Measurements from ENCODE around the gene LGR6. TPM values are rescaled to one million over a fixed set of nuclear protein-coding genes. Genes with fewer than 3 reads are reported as not detected.

LGR6 gene
- polyA plus RNA-seq, 3 donors = not detected

- Histone ChIP-seq H3K4me2 (replicated peaks; ENCODE audit: extremely low read depth, low read length, poor library complexity, severe bottlenecking) (no peak overlapping the region), H4K20me1 (ENCODE audit: insufficient read depth, low read length) (no peaks in the 10 kb centered on the region), H3K9ac (ENCODE audit: insufficient read depth, low read length, poor library complexity, severe bottlenecking) (no peak overlapping the region), H3K4me3 (replicated peaks in 1 of 3; ENCODE audit: low read depth in 2 of 3, low read length in 3 of 3) (no peak overlapping the region), H3K36me3 (replicated peaks in 1 of 2; ENCODE audit: control insufficient read depth in 1 of 2, insufficient read depth in 2 of 2, low read length in 2 of 2) (no peaks in the 10 kb centered on the region), H3K9me3 (replicated peaks in 1 of 2; ENCODE audit: control insufficient read depth in 1 of 2, insufficient read depth in 1 of 2, low read length in 2 of 2) (no peaks in the 10 kb centered on the region), H2AFZ (ENCODE audit: insufficient read depth, low read depth, low read length, poor library complexity, severe bottlenecking) (no peak overlapping the region), H3K79me2 (ENCODE audit: insufficient read depth, low read length) (no peaks in the 10 kb centered on the region), H3K27me3 (ENCODE audit: control insufficient read depth in 2 of 2, insufficient read depth in 2 of 2, low read length in 2 of 2) (no peaks in the 10 kb centered on the region), H3K27ac (ENCODE audit: low read depth in 1 of 2, low read length in 2 of 2) (no peak overlapping the region), H3K4me1 (ENCODE audit: control insufficient read depth in 1 of 2, insufficient read depth in 2 of 2, low read length in 2 of 2) (no peaks in the 10 kb centered on the region)
- Mint-ChIP-seq H3K27ac (no peak overlapping the region), H3K27me3 (ENCODE audit: low read depth in 3 of 3) (peaks cover 9 to 27% (median 18%) of the 10 kb centered on the region in 3 donors), H3K9me3 (no peaks in the 10 kb centered on the region), H3K4me3 (no peak overlapping the region), H3K36me3 (no peaks in the 10 kb centered on the region), H3K4me1 (peaks cover 2% of the 10 kb centered on the region)
- intact Hi-C loops (cut with micrococcal nuclease) = loop anchor here in 1 of 2 donors (2.0 to 10.0 kb wide), 2 partner anchors 128 to 532 kb away; no protein-coding TSS in a partner anchor
- 76% methylated on average over 6 of the region's 8 CpGs for WGBS (ENCODE audit: insufficient coverage)
- DNase-seq = no peak
- no peak for TF ChIP-seq CTCF (IDR thresholded peaks at IDR 0.05)
Measured at GRCh38 chr1:202187041-202187671, 6.4 kb upstream of the LGR6 start.

GRCh38 chr1:202187697-202188407 is 5.7 kb upstream of the LGR6 start:
- peaks cover 0 to 1% of the 10 kb centered on the region in 2 donors for H3K27me3 ChIP-seq (ENCODE audit: control insufficient read depth in 2 of 2, insufficient read depth in 2 of 2, low read length in 2 of 2)
- TF ChIP-seq CTCF (IDR thresholded peaks at IDR 0.05) = no peak
- intact Hi-C loops (cut with micrococcal nuclease) = loop anchor here in 1 of 2 donors (2.0 to 10.0 kb wide), 2 partner anchors 127 to 531 kb away; no protein-coding TSS in a partner anchor
- no peak overlapping the region for H3K27ac ChIP-seq (ENCODE audit: low read depth in 1 of 2, low read length in 2 of 2)
- no peak overlapping the region for H3K4me3 ChIP-seq (replicated peaks in 1 of 3; ENCODE audit: low read depth in 2 of 3, low read length in 3 of 3)
- 76% methylated on average over 6 of the region's 8 CpGs for WGBS (ENCODE audit: insufficient coverage)
- H3K27me3 Mint-ChIP-seq (ENCODE audit: low read depth in 3 of 3) = peaks cover 14 to 34% (median 18%) of the 10 kb centered on the region in 3 donors
- no peaks in the 10 kb centered on the region for H3K9me3 ChIP-seq (replicated peaks in 1 of 2; ENCODE audit: control insufficient read depth in 1 of 2, insufficient read depth in 1 of 2, low read length in 2 of 2)
- H3K9me3 Mint-ChIP-seq = peaks cover 0 to 2% (median 0%) of the 10 kb centered on the region in 7 donors
- no peaks in the 10 kb centered on the region for H3K79me2 ChIP-seq (ENCODE audit: insufficient read depth, low read length)
- no peak overlapping the region for H2AFZ ChIP-seq (ENCODE audit: insufficient read depth, low read depth, low read length, poor library complexity, severe bottlenecking)
- no peaks in the 10 kb centered on the region for H4K20me1 ChIP-seq (ENCODE audit: insufficient read depth, low read length)
- H3K4me1 Mint-ChIP-seq = peaks cover 2% of the 10 kb centered on the region
- H3K9ac ChIP-seq (ENCODE audit: insufficient read depth, low read length, poor library complexity, severe bottlenecking) = no peak overlapping the region
- H3K36me3 Mint-ChIP-seq = no peaks in the 10 kb centered on the region
- no peak overlapping the region for H3K4me3 Mint-ChIP-seq
- DNase-seq = no peak
- no peak overlapping the region for H3K27ac Mint-ChIP-seq
- no peak overlapping the region for H3K4me2 ChIP-seq (replicated peaks; ENCODE audit: extremely low read depth, low read length, poor library complexity, severe bottlenecking)
- no peaks in the 10 kb centered on the region for H3K36me3 ChIP-seq (replicated peaks in 1 of 2; ENCODE audit: control insufficient read depth in 1 of 2, insufficient read depth in 2 of 2, low read length in 2 of 2)
- no peaks in the 10 kb centered on the region for H3K4me1 ChIP-seq (ENCODE audit: control insufficient read depth in 1 of 2, insufficient read depth in 2 of 2, low read length in 2 of 2)
